ENCODE data around the gene SLC35F1.

Gene SLC35F1

DNA sequence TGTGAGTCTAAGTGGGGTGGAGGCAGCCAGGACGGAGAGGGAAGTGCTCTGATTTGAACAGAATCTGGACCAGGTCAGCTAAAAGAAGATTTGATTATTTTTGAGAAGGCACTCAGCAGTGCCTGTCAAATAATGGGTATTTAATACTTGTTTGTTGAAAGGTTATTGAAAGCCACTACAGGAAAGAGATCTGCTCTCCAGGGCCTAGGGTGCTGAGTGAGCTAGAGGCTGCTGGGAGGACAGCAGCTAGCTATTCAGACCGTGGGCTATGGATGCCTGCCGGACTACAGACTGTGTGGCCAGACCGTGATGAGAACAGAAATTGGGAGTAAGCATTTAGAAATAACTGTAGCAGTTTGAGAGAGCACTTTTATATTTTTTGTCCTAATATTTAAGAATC is 8.8 kb downstream of the SLC35F1 start:
- TF ChIP-seq CTCF (IDR thresholded peaks at IDR 0.05; ENCODE audit: insufficient read depth, missing control alignments), result no peak
- FAIRE-seq (no peak), DNase-seq (ENCODE audit: insufficient read length, low spot score) (no peak)

- DNase-seq (ENCODE audit: insufficient read length, low spot score) (no peak), FAIRE-seq (no peak)
- no peak for TF ChIP-seq CTCF (IDR thresholded peaks at IDR 0.05; ENCODE audit: insufficient read depth, missing control alignments)
Measured at GRCh38 chr6:117916483-117916882, 9.4 kb downstream of the SLC35F1 start.

DNA sequence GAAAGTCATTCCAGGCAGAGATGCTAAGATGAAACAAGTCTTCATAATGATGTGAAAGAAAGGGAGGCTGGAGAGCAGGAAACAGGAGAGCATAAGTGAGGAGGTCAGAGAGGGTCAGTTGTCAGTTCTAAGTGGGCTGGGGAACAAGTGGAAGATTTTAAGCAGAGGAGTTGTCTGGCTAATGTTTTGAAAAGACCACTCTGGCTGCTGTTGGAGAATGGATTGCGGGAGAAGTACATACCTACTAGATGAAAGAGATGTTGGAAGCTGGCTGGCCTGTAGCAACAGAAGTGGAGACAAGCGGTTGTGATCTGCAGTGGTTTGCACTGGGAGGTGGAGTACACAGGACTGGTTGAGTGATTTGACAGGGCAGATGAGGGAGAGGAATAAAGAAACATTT is 10.1 kb downstream of the SLC35F1 start:
- FAIRE-seq, result no peak
- TF ChIP-seq CTCF (IDR thresholded peaks at IDR 0.05; ENCODE audit: insufficient read depth, missing control alignments), result no peak

DNA sequence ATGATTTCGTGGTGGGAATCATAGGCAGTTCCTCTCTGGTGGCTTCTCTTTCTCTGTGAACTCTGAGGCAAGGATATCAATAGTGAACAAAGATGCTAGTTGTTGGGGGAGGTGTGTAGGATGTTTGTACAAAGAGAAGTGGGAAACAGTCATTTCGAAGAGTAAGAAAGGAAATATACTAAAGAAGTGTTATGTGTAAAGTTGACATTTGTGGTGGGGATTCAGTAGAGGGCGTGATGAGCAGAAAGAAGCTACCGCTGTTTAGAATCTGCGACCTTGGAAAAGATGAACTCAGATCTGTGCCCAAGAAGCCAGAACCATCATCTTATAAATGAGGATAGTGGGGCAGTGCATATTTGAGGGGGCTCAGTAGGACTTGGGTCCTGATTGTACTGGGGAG is 11.4 kb downstream of the SLC35F1 start:
- DNase-seq (ENCODE audit: insufficient read length, low spot score) (no peak), FAIRE-seq (no peak)
- peak; percentile 23 for TF ChIP-seq CTCF (IDR thresholded peaks at IDR 0.05; ENCODE audit: insufficient read depth, missing control alignments)

More for the DNA sequence above, 10.1 kb downstream of the SLC35F1 start:
- DNase-seq (ENCODE audit: insufficient read length, low spot score), result no peak

GRCh38 chr6:117919275-117919674 is 12.2 kb downstream of the SLC35F1 start:
- no peak for TF ChIP-seq CTCF (IDR thresholded peaks at IDR 0.05; ENCODE audit: insufficient read depth, missing control alignments)
- DNase-seq (ENCODE audit: insufficient read length, low spot score), result no peak
- FAIRE-seq, result no peak

GRCh38 chr6:117919775-117920729 is 13.0 kb downstream of the SLC35F1 start:
- no peak for TF ChIP-seq CTCF (IDR thresholded peaks at IDR 0.05; ENCODE audit: insufficient read depth, missing control alignments)
- peak; percentile 43 for DNase-seq (ENCODE audit: insufficient read length, low spot score)
- FAIRE-seq, result no peak

GRCh38 chr6:117924690-117925089 is 17.6 kb downstream of the SLC35F1 start:
- TF ChIP-seq CTCF (IDR thresholded peaks at IDR 0.05; ENCODE audit: insufficient read depth, missing control alignments), result no peak
- FAIRE-seq, result no peak
- no peak for DNase-seq (ENCODE audit: insufficient read length, low spot score)
